ENCODE results near the gene TMEM72.

TMEM72 gene

GRCh38 chr10:44890696-44891563, 20.2 kb upstream of the TMEM72 start:
- DNase-seq, result no peak

- no peak for DNase-seq
Measured at GRCh38 chr10:44891721-44892120, 19.4 kb upstream of the TMEM72 start.

GRCh38 chr10:44893604-44894468, 17.3 kb upstream of the TMEM72 start:
- no peak for DNase-seq

GRCh38 chr10:44894691-44895090, 16.4 kb upstream of the TMEM72 start:
- DNase-seq, result no peak

GRCh38 chr10:44895280-44895679, 15.9 kb upstream of the TMEM72 start:
- DNase-seq, result no peak

- no peak for DNase-seq
Measured at GRCh38 chr10:44897049-44897448, 14.1 kb upstream of the TMEM72 start.

- no peak for DNase-seq
Measured at GRCh38 chr10:44898665-44899064, 12.5 kb upstream of the TMEM72 start.

GRCh38 chr10:44899450-44900080, 11.6 kb upstream of the TMEM72 start:
- DNase-seq, result no peak

- no peak for DNase-seq
Measured at GRCh38 chr10:44902941-44903545, 8.1 kb upstream of the TMEM72 start.

- DNase-seq, result no peak
Measured at GRCh38 chr10:44906486-44906885, 4.7 kb upstream of the TMEM72 start.

- DNase-seq, result no peak
Measured at GRCh38 chr10:44907556-44907955, 3.6 kb upstream of the TMEM72 start.

GRCh38 chr10:44908066-44908749, 2.9 kb upstream of the TMEM72 start:
- peak; percentile 69 for DNase-seq

- no peak for DNase-seq
Measured at GRCh38 chr10:44908936-44909630, 2.1 kb upstream of the TMEM72 start.

GRCh38 chr10:44909910-44910309, 1.2 kb upstream of the TMEM72 start:
- no peak for DNase-seq

- no peak for DNase-seq
Measured at GRCh38 chr10:44910602-44911001, 535 bp upstream of the TMEM72 start.

- DNase-seq, result no peak
Measured at GRCh38 chr10:44911951-44912350, 814 bp downstream of the TMEM72 start.

- no peak for DNase-seq
Measured at GRCh38 chr10:44913350-44914081, 2.4 kb downstream of the TMEM72 start.

GRCh38 chr10:44914891-44915290, 3.8 kb downstream of the TMEM72 start:
- no peak for DNase-seq

GRCh38 chr10:44916429-44916828, 5.3 kb downstream of the TMEM72 start:
- DNase-seq, result no peak

GRCh38 chr10:44917848-44918247, 6.7 kb downstream of the TMEM72 start:
- DNase-seq, result no peak

GRCh38 chr10:44920252-44920651, 9.1 kb downstream of the TMEM72 start:
- DNase-seq, result no peak

All from left hindlimb (tissue), 1 donor.